ENCODE results near the gene SYNE3. TPM values are rescaled to one million over a fixed set of nuclear protein-coding genes. Genes with fewer than 3 reads are reported as not detected.

SYNE3 gene
- total RNA-seq, 3 donors from 2014 or later = 13.5 to 112 (median 22.0) TPM

GRCh38 chr14:95549656-95550585 lies 33.5 kb upstream of the SYNE3 start:
- Histone ChIP-seq H3K4me3 (no peak overlapping the region), H3K27me3 (no peaks in the 10 kb centered on the region), H3K4me1 (peaks cover 0 to 6% of the 10 kb centered on the region in 2 donors), H3K27ac (no peak overlapping the region), H3K9me3 (no peaks in the 10 kb centered on the region), H3K36me3 (no peaks in the 10 kb centered on the region)
- no peak for TF ChIP-seq POLR2A (IDR thresholded peaks at IDR 0.05)
- no peak for TF ChIP-seq POLR2AphosphoS5 (IDR thresholded peaks at IDR 0.05)
- TF ChIP-seq, protein P1, sequence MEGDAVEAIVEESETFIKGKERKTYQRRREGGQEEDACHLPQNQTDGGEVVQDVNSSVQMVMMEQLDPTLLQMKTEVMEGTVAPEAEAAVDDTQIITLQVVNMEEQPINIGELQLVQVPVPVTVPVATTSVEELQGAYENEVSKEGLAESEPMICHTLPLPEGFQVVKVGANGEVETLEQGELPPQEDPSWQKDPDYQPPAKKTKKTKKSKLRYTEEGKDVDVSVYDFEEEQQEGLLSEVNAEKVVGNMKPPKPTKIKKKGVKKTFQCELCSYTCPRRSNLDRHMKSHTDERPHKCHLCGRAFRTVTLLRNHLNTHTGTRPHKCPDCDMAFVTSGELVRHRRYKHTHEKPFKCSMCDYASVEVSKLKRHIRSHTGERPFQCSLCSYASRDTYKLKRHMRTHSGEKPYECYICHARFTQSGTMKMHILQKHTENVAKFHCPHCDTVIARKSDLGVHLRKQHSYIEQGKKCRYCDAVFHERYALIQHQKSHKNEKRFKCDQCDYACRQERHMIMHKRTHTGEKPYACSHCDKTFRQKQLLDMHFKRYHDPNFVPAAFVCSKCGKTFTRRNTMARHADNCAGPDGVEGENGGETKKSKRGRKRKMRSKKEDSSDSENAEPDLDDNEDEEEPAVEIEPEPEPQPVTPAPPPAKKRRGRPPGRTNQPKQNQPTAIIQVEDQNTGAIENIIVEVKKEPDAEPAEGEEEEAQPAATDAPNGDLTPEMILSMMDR (IDR thresholded peaks at IDR 0.05) = no peak
- no peak for DNase-seq (ENCODE audit: low spot score in 2 of 2)
- intact Hi-C loops (cut with DNase I; ENCODE audit: low total_unique reads) = no loop called here

GRCh38 chr14:95548328-95548929 lies 32.0 kb upstream of the SYNE3 start:
- Histone ChIP-seq H3K27ac (peak overlapping the region; percentile 78), H3K36me3 (no peaks in the 10 kb centered on the region)
- no peak for TF ChIP-seq POLR2AphosphoS5 (IDR thresholded peaks at IDR 0.05)
- no peak for TF ChIP-seq POLR2A (IDR thresholded peaks at IDR 0.05)
- TF ChIP-seq, protein P1 (IDR thresholded peaks at IDR 0.05) = no peak

DNA sequence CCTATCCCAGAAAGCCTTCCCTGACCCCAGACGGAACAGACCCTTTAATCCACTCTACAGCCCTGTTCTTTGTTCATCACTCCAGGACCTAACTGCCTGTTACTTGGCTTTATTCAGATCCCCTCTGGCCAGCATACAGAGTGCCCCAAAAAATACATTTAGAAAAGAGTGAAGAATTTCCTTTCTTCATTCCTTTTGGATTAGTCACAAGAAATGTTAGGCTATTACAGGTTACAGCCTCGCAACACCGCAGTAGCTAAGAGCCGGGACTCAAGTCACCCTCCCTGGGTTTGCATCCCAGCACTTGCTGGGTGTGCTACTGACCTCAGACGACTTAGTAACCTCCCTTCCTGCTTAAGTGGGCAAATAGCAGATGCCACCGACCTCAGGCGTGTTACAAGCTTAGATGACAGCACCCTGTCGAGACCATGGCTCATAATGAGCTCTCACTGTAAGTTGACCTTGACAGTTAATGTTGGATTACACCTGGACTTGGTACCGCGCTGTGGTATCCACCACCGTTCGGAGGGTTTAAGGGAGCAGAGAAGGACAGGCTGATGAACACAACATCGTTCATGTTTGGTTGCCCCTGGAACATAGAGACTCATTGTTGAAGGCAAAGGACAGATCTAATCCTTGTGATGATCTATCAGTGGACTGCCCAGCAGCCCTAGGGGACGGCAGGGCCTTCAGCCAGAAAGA lies 31.3 kb upstream of the SYNE3 start:
- no peaks in the 10 kb centered on the region for H3K9me3 ChIP-seq
- no peaks in the 10 kb centered on the region for H3K27me3 ChIP-seq
- no peak overlapping the region for H3K4me3 ChIP-seq
- DNase-seq (ENCODE audit: low spot score in 2 of 2) = no peak
- TF ChIP-seq, protein P1 (IDR thresholded peaks at IDR 0.05) = no peak
- no peak for TF ChIP-seq POLR2A (IDR thresholded peaks at IDR 0.05)
- TF ChIP-seq POLR2AphosphoS5 (IDR thresholded peaks at IDR 0.05) = no peak
- peak overlapping the region; percentile 78 for H3K27ac ChIP-seq
- intact Hi-C loops (cut with DNase I; ENCODE audit: low total_unique reads) = no loop called here
- H3K4me1 ChIP-seq = peaks cover 0 to 6% of the 10 kb centered on the region in 2 donors
- H3K36me3 ChIP-seq = no peaks in the 10 kb centered on the region

More at GRCh38 chr14:95548328-95548929, 32.0 kb upstream of the SYNE3 start:
- no peaks in the 10 kb centered on the region for H3K27me3 ChIP-seq
- DNase-seq (ENCODE audit: low spot score in 2 of 2) = no peak
- H3K9me3 ChIP-seq = no peaks in the 10 kb centered on the region
- intact Hi-C loops (cut with DNase I; ENCODE audit: low total_unique reads) = no loop called here
- H3K4me1 ChIP-seq = peaks cover 0 to 6% of the 10 kb centered on the region in 2 donors
- no peak overlapping the region for H3K4me3 ChIP-seq

- H3K4me1 ChIP-seq = peaks cover 0 to 6% of the 10 kb centered on the region in 2 donors
- DNase-seq (ENCODE audit: low spot score in 2 of 2) = peak; percentile 39 to 67
- H3K36me3 ChIP-seq = no peaks in the 10 kb centered on the region
- no peak for TF ChIP-seq POLR2AphosphoS5 (IDR thresholded peaks at IDR 0.05)
- TF ChIP-seq POLR2A (IDR thresholded peaks at IDR 0.05) = no peak
- TF ChIP-seq, protein P1 (IDR thresholded peaks at IDR 0.05) = no peak
- H3K9me3 ChIP-seq = no peaks in the 10 kb centered on the region
- intact Hi-C loops (cut with DNase I; ENCODE audit: low total_unique reads) = no loop called here
- no peak overlapping the region for H3K4me3 ChIP-seq
- peak overlapping the region; percentile 78 for H3K27ac ChIP-seq
- no peaks in the 10 kb centered on the region for H3K27me3 ChIP-seq
Observed at GRCh38 chr14:95547272-95547625, 30.8 kb upstream of the SYNE3 start.

All from breast epithelium (tissue), 4 donors.